Trophoblast cell (in vitro differentiated cells and primary cell): Measurements from ENCODE around the gene OLIG3.

Experiments used
- DNase-seq, 2 donors: peaks; one replicate each; pipeline ENCODE4 v3.0.0-alpha.2; 2016
- H2AFZ ChIP-seq: 2 replicates; pipeline ENCODE4 v1.6.1; 2013; ENCODE audit warnings: low read length, moderate library complexity, mild to moderate bottlenecking; ENCODE audit not compliant: insufficient read depth, poor library complexity
- H2AK5ac ChIP-seq: 2 replicates; pipeline ENCODE4 v1.6.1; 2013; ENCODE audit warnings: mild to moderate bottlenecking, low read length
- H2BK120ac ChIP-seq: 2 replicates; pipeline ENCODE4 v1.6.1; 2013; ENCODE audit warnings: low read length, mild to moderate bottlenecking, moderate library complexity; ENCODE audit not compliant: insufficient read depth, poor library complexity
- H2BK12ac ChIP-seq: 2 replicates; pipeline ENCODE4 v1.6.1; 2013; ENCODE audit warnings: mild to moderate bottlenecking, low read length, moderate library complexity
- H2BK5ac ChIP-seq: 2 replicates; pipeline ENCODE4 v1.6.1; 2013; ENCODE audit warnings: low read length, low read depth, moderate library complexity, mild to moderate bottlenecking; ENCODE audit not compliant: poor library complexity
- H3K14ac ChIP-seq: 2 replicates; pipeline ENCODE4 v1.6.1; 2013; ENCODE audit warnings: mild to moderate bottlenecking, low read length
- H3K18ac ChIP-seq: 2 replicates; pipeline ENCODE4 v1.6.1; 2013; ENCODE audit warnings: mild to moderate bottlenecking, low read length
- H3K23ac ChIP-seq: 2 replicates; pipeline ENCODE4 v1.6.1; 2013; ENCODE audit warnings: low read length
- H3K27ac ChIP-seq: 2 replicates; pipeline ENCODE4 v1.5.1; 2013; ENCODE audit warnings: low read depth, mild to moderate bottlenecking, inconsistent platforms, low read length, moderate library complexity
- H3K27me3 ChIP-seq: 2 replicates; pipeline ENCODE4 v1.6.1; 2013; ENCODE audit warnings: inconsistent platforms, mild to moderate bottlenecking, low read length, moderate library complexity; ENCODE audit not compliant: insufficient read depth
- H3K36me3 ChIP-seq, 2 experiments: 1 replicate in 1 of 2; 2 replicates in 1 of 2; pipeline ENCODE4 v1.6.1; 2013; ENCODE audit warnings: low read length in 2 of 2, mild to moderate bottlenecking in 2 of 2, moderate library complexity in 1 of 2; ENCODE audit not compliant: insufficient read depth in 2 of 2, control insufficient read depth in 1 of 2
- H3K4ac ChIP-seq: 2 replicates; pipeline ENCODE4 v1.6.1; 2013; ENCODE audit warnings: low read depth, mild to moderate bottlenecking, low read length, moderate library complexity
- H3K4me1 ChIP-seq, 2 experiments: 1 replicate in 1 of 2; 2 replicates in 1 of 2; pipeline ENCODE4 v1.6.1; 2013; ENCODE audit warnings: low read length in 2 of 2, mild to moderate bottlenecking in 2 of 2, moderate library complexity in 1 of 2; ENCODE audit not compliant: insufficient read depth in 2 of 2, control insufficient read depth in 1 of 2
- H3K4me2 ChIP-seq: 2 replicates; pipeline ENCODE4 v1.6.1; 2013; ENCODE audit warnings: inconsistent platforms, mild to moderate bottlenecking, low read length, moderate library complexity
- H3K4me3 ChIP-seq: 2 replicates; pipeline ENCODE4 v1.5.1; 2013; ENCODE audit warnings: mild to moderate bottlenecking, low read depth, low read length, inconsistent platforms
- H3K79me1 ChIP-seq: one replicate; pipeline ENCODE4 v1.6.1; 2013; ENCODE audit warnings: low read length
- H3K79me2 ChIP-seq: 2 replicates; pipeline ENCODE4 v1.6.1; 2013; ENCODE audit warnings: low read length, mild to moderate bottlenecking; ENCODE audit not compliant: control insufficient read depth, insufficient read depth, poor library complexity
- H3K9ac ChIP-seq: 2 replicates; pipeline ENCODE4 v1.6.1; 2013; ENCODE audit warnings: mild to moderate bottlenecking, low read length
- H3K9me3 ChIP-seq: 2 replicates; pipeline ENCODE4 v1.6.1; 2013; ENCODE audit warnings: low read depth, mild to moderate bottlenecking, control low read depth, inconsistent platforms, low read length; ENCODE audit not compliant: insufficient read depth
- H4K12ac ChIP-seq: 2 replicates; pipeline ENCODE4 v1.6.1; 2013; ENCODE audit warnings: low read depth, mild to moderate bottlenecking, low read length, moderate library complexity
- H4K8ac ChIP-seq: 2 replicates; pipeline ENCODE4 v1.6.1; 2013; ENCODE audit warnings: low read depth, mild to moderate bottlenecking, low read length, moderate library complexity
- H4K91ac ChIP-seq: one replicate; pipeline ENCODE4 v1.6.1; 2013; ENCODE audit warnings: low read depth, mild to moderate bottlenecking, low read length, moderate library complexity
- WGBS: extraction: QIAGEN DNeasy Blood & Tissue Kit; methylation state at CpG from one replicate; pipeline ENCODE4 v1.1.7; 2013; ENCODE audit warnings: missing lambda C conversion rate; ENCODE audit not compliant: insufficient read length, insufficient coverage; ENCODE audit errors: extremely low coverage; 5-methylcytosine and 5-hydroxymethylcytosine counted together

OLIG3 gene

GRCh38 chr6:137522198-137522798 lies 28.1 kb upstream of the OLIG3 start:
- H3K9me3 ChIP-seq: no peaks in the 10 kb centered on the region
- WGBS: no CpG with 5 or more reads among the region's 2 CpGs
- no peak overlapping the region for H3K9ac ChIP-seq
- H4K91ac ChIP-seq: no peak overlapping the region
- H4K12ac ChIP-seq: no peak overlapping the region
- H3K4me1 ChIP-seq: no peaks in the 10 kb centered on the region
- H3K27ac ChIP-seq: no peak overlapping the region
- H3K27me3 ChIP-seq: no peaks in the 10 kb centered on the region
- no peak overlapping the region for H2BK5ac ChIP-seq
- H3K79me1 ChIP-seq: no peaks in the 10 kb centered on the region
- no peak overlapping the region for H4K8ac ChIP-seq
- no peaks in the 10 kb centered on the region for H3K79me2 ChIP-seq
- no peak overlapping the region for H3K4me3 ChIP-seq
- H2AFZ ChIP-seq: no peak overlapping the region
- H3K4me2 ChIP-seq: no peak overlapping the region
- no peak overlapping the region for H3K23ac ChIP-seq
- no peaks in the 10 kb centered on the region for H3K36me3 ChIP-seq
- H2BK12ac ChIP-seq: no peak overlapping the region
- H3K18ac ChIP-seq: no peak overlapping the region
- DNase-seq: no peak
- no peak overlapping the region for H2BK120ac ChIP-seq
- no peak overlapping the region for H3K14ac ChIP-seq
- H3K4ac ChIP-seq: no peak overlapping the region
- no peak overlapping the region for H2AK5ac ChIP-seq

- Histone ChIP-seq H4K91ac (no peak overlapping the region), H3K18ac (no peak overlapping the region), H3K4me2 (no peak overlapping the region), H3K9ac (no peak overlapping the region), H3K4me1 (no peaks in the 10 kb centered on the region), H2BK120ac (no peak overlapping the region), H3K4ac (no peak overlapping the region), H2AFZ (no peak overlapping the region), H3K27me3 (no peaks in the 10 kb centered on the region), H3K27ac (no peak overlapping the region), H3K23ac (no peak overlapping the region), H3K79me2 (no peaks in the 10 kb centered on the region), H3K36me3 (no peaks in the 10 kb centered on the region), H3K4me3 (no peak overlapping the region), H3K9me3 (no peaks in the 10 kb centered on the region), H3K79me1 (no peaks in the 10 kb centered on the region), H2BK5ac (no peak overlapping the region), H4K8ac (no peak overlapping the region), H3K14ac (no peak overlapping the region), H4K12ac (no peak overlapping the region), H2AK5ac (no peak overlapping the region), H2BK12ac (no peak overlapping the region)
- DNase-seq: no peak
- no CpG with 5 or more reads among the region's 4 CpGs for WGBS
Measured at GRCh38 chr6:137520520-137520919, 26.3 kb upstream of the OLIG3 start.

GRCh38 chr6:137519629-137520176 lies 25.5 kb upstream of the OLIG3 start:
- Histone ChIP-seq H2BK120ac (no peak overlapping the region), H2BK12ac (no peak overlapping the region), H4K8ac (no peak overlapping the region), H3K4me2 (no peak overlapping the region), H3K18ac (no peak overlapping the region), H3K79me1 (no peaks in the 10 kb centered on the region), H3K27me3 (no peaks in the 10 kb centered on the region), H4K91ac (no peak overlapping the region), H3K79me2 (no peaks in the 10 kb centered on the region), H3K4me1 (no peaks in the 10 kb centered on the region), H3K9me3 (no peaks in the 10 kb centered on the region), H3K27ac (no peak overlapping the region), H3K4ac (no peak overlapping the region), H3K36me3 (no peaks in the 10 kb centered on the region), H2BK5ac (no peak overlapping the region), H3K14ac (no peak overlapping the region), H2AK5ac (no peak overlapping the region), H3K23ac (no peak overlapping the region), H3K4me3 (no peak overlapping the region), H4K12ac (no peak overlapping the region), H3K9ac (no peak overlapping the region), H2AFZ (no peak overlapping the region)
- WGBS: no CpG with 5 or more reads among the region's 9 CpGs
- no peak for DNase-seq

GRCh38 chr6:137518386-137518983 lies 24.3 kb upstream of the OLIG3 start:
- Histone ChIP-seq H4K91ac (no peak overlapping the region), H2BK120ac (no peak overlapping the region), H3K23ac (no peak overlapping the region), H3K9ac (no peak overlapping the region), H3K79me1 (no peaks in the 10 kb centered on the region), H3K9me3 (no peaks in the 10 kb centered on the region), H3K4me3 (no peak overlapping the region), H2AFZ (no peak overlapping the region), H4K8ac (no peak overlapping the region), H3K4me1 (no peaks in the 10 kb centered on the region), H2BK12ac (no peak overlapping the region), H3K27me3 (no peaks in the 10 kb centered on the region), H3K4ac (no peak overlapping the region), H3K36me3 (no peaks in the 10 kb centered on the region), H3K27ac (no peak overlapping the region), H2BK5ac (no peak overlapping the region), H3K4me2 (no peak overlapping the region), H3K18ac (no peak overlapping the region), H4K12ac (no peak overlapping the region), H2AK5ac (no peak overlapping the region), H3K79me2 (no peaks in the 10 kb centered on the region), H3K14ac (no peak overlapping the region)
- no peak for DNase-seq
- WGBS: no CpG with 5 or more reads among the region's 7 CpGs
